ENCODE results near the gene BOD1. TPM values are rescaled to one million over a fixed set of nuclear protein-coding genes. Genes with fewer than 3 reads are reported as not detected.

The BOD1 gene
- total RNA-seq, 1 donor from 2014 or later, result 49.3 TPM

- no peak for DNase-seq (ENCODE audit: low spot score)
Observed at GRCh38 chr5:173640156-173640804, 23.8 kb upstream of the BOD1 start.

- DNase-seq (ENCODE audit: low spot score), result no peak
Observed at GRCh38 chr5:173638126-173639040, 21.9 kb upstream of the BOD1 start.

DNA sequence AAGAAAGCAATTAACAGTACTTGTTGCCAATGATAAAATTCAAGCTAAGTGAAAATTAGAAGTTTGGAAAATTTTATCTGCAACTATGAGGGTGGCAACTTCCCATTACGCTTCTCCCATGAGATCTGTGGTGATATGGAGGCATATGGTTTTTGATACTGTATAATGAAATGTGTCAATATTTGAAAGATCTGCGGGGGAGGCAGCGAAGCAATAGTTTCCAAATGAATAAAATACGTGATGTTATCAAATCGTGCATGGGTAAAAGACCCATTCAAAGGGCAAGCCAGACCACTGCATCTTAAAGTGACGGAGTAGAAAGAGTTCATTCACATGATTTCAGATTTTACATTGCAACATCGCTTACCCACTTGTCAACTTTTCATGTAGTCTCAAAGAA, 20.9 kb upstream of the BOD1 start:
- DNase-seq (ENCODE audit: low spot score), result no peak

- no peak for DNase-seq (ENCODE audit: low spot score)
Observed at GRCh38 chr5:173634465-173634983, 18.1 kb upstream of the BOD1 start.

DNA sequence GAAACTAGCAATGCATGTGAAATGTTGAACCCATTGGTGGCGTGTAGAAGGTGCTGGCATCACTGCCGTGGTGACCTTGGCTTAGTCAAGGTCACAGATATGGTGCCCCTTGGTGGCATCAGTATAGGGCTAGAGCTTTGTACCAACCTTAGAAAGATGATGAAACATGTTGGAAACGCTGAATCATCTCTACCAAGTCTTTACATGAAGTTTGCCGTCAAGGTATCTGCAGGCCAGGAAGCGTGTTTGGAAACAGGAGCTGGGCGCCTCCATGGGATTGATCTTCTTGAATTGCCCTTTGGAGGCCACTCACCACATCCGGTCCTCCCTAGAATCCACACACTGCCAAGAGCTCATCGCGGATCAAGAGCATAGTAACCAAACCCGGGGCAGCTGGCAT, 16.9 kb upstream of the BOD1 start:
- no peak for DNase-seq (ENCODE audit: low spot score)

- DNase-seq (ENCODE audit: low spot score), result no peak
Observed at GRCh38 chr5:173631478-173631877, 15.0 kb upstream of the BOD1 start.

GRCh38 chr5:173630724-173631365, 14.4 kb upstream of the BOD1 start:
- no peak for DNase-seq (ENCODE audit: low spot score)

DNA sequence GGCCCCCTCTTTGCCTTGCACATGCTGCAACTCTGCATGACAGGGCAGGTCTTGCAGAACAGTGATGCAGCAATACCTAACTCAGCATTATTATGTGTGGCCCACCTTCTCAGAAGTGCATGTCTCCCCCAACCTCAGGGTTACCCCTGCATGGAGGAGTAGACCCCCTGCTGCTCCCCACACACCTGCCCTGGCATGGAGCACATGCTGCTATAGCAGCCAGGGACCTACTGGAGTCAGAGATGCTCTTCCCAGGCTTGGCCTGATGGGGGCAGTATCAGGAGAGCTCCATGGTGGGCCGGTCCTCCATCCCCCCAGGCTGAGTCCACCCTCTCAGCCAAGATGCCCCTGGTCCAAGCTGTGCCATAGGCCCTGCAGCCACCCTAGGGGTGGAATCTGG, 13.2 kb upstream of the BOD1 start:
- DNase-seq (ENCODE audit: low spot score), result no peak

GRCh38 chr5:173628501-173628900, 12.1 kb upstream of the BOD1 start:
- DNase-seq (ENCODE audit: low spot score), result no peak

GRCh38 chr5:173627860-173628392, 11.5 kb upstream of the BOD1 start:
- no peak for DNase-seq (ENCODE audit: low spot score)

DNA sequence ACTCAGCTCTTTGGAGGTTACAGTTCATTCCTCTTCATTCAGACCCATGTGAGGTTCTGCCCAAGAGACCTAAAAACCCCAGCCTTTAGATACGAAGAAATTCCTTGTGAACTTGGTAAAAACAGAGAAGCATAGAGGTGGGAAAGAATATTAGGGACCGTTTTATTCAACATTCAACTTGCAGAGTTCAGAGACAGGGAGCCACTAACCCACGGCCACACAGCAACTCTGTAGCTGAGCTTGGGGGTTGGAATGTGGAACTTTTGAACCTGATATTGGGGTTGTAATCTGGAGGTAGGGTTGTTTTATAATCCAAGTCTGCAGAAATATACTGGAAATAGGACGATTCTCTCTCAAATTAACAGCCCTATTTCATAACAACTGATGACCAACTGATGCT, 10.8 kb upstream of the BOD1 start:
- DNase-seq (ENCODE audit: low spot score), result no peak

- DNase-seq (ENCODE audit: low spot score), result no peak
Observed at GRCh38 chr5:173626505-173626820, 10.0 kb upstream of the BOD1 start.

DNA sequence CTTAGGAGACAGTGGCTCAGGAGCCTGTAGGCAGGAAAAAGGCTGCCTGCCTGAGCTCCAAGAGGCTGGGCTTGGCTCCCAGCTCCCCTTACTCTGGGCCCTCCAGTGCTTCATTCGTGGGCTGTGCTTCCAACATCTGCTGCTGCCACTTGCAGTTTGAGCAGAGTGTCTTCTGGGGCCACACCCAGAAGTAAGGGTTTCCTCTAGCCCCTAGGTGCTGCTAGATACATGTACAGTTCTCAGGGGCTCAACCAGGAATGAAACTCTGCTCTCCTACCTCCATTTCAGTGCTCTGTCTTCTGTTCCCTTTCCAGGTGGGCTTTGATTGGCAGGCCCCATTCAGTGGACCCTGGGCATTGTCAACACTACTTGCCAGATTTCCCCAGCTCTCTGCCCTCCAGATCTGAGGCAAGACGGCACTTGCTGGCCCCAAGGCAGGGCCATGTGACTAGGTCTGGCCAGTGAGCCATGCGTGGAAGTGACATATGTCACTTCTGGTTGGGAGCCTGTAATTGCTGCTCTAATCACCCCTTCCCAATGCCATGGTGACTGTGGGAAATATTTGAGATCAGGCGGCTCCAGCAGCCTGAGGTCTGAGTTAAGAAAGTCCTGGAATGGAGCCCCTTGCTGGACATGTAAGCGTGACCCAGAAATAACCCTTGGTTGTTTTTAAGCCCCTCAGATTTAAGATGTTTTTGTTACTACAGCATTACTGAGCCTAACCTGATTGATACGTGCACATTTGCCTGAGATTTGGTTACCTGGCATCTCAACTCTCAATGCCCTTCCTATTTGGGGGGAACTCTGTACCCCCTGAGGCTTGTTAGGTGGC, 9.4 kb upstream of the BOD1 start:
- DNase-seq (ENCODE audit: low spot score), result no peak

DNA sequence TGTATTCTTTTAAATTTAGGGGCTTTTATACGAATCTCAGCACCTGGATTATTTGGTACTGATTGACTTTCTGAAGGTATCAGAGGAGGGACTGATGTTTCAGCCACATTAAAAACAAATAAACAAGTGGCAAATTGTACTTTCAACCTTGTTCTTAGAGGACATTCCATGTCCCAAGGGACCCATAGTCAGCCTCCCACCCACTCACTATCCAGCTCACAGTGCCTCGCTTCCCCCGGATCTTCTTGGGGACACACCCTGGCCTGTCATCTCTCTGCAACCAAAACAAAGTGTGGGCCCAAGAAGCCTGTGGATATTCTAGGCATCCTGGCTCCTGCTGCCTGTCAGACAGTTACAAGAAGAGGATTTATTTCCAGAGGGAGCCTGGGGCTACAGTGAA, 8.8 kb upstream of the BOD1 start:
- DNase-seq (ENCODE audit: low spot score), result no peak

- no peak for DNase-seq (ENCODE audit: low spot score)
Observed at GRCh38 chr5:173624282-173624681, 7.8 kb upstream of the BOD1 start.

DNA sequence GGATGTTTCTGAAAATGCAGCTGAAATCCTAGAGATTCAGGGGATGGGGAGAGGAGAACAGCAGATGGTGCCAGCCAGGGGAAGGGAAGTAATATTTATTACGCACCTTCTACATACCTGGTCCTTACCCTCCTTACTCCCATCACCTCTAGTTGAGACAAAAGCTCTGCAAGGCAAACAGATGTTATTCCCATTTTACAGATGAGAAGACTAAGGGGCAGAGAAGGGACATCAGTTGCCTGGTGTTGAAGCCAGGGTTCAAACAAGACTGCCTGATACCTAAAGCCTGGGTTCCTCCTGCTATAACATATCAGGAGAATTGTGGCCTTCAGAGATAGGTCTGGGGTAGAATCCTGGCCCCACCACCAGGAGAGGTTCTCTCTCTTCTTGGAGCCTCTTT, 7.3 kb upstream of the BOD1 start:
- DNase-seq (ENCODE audit: low spot score), result no peak

DNA sequence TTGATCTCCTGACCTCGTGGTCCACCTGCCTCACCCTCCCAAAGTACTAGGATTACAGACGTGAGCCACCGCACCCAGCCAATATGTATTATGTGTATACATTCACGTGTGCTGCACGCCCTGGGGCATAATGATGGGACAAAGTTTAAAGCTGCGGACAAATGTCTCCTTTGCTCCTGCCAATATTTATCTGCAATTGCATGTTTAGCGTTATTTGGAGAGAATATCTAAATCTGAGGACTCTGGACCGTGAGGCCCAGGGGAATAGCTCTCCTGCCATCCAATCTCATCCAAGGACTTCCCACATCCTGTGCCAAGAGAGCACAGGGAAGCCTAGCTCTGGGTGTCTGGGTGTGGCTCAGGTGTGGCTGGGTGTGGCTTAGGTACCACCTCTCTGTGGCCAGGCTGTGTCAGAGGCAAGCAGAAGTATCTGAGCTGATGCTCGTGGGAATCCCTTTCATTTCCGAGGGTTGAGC, 6.9 kb upstream of the BOD1 start:
- no peak for DNase-seq (ENCODE audit: low spot score)

DNA sequence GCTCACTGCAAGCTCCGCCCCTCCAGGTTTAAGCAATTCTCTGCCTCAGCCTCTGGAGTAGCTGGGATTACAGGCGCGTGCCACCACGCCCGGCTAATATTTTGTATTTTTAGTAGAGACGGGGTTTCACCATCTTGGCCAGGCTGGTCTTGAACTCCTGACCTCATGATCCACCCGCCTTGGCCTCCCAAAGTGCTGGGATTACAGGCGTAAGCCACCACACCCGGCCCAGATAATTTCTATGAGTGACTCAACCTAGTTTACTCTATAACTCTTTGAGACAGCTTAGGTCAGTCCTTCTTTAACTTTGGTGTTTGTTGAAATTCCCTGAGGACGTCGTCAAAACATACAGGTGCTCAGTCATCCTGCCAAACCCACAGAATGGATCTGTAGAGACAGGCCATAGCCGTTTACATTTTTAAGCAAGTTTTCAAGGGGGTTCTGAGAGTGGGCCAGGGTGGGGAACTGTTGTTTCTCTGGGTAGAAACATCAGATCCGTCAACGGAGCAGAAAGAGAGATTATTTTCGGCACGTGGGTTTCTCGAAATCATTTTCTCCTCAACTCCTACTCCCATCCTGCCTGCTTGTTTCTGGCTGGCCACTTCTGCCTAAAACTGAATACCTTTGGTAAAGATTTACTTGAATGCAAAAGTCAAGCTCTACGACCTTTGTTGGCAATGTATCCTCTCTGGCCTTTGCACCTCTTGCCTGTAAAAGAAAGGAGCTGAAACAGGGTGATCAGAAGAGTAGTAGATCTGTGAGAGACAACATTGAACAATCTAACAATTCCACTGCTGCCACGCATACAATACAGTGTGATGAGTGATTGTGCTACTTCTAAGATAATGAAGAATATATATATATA, 6.0 kb upstream of the BOD1 start:
- DNase-seq (ENCODE audit: low spot score), result no peak

DNA sequence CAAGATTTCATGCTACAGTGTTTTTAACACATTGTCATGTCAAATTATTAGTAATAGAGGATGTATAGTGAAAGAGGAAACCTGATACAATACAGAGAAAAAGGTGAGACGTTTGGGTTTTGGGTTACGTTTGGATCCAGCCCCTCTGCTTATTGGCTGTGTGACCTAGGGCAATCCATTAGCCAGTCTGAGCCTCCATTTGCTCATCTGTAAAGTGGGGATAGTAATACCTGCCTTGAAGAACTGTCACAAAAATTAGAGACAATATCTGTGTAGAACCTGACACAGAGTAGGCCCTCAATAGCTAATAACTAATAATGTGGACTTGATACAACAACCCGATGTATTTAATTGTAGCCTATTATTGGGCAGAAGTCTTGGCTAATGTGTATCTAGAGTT, 4.3 kb upstream of the BOD1 start:
- no peak for DNase-seq (ENCODE audit: low spot score)

DNA sequence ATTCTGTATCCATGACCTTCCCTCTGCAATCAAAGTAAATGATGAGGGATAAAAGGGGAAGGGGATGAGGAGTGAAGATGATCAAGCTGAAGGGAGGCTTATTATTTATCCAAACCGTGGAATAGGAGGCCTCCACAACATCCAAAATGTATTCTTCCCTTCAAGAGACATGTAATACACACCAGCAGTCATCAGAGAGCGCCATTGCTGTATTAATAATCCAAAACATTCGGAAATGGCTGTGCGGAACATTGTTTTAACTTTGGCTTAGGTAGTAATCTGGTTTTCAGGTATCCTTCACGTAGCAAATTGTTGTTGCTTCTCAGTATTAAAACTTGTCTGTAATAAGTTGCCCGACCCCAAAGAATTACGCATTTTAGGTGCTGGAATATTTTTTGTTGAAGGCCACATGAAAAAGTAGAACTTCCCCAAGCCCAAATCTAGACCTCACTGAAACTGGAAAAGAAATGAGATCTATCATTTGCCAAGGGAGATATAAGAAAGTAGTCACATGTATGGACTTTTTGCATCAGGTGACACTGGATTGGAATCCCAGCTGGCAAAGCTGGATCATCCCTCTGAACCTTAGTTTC, 2.6 kb upstream of the BOD1 start:
- no peak for DNase-seq (ENCODE audit: low spot score)

All from ureter (tissue), 1 donor.